ENCODE data around the gene MRPL36. TPM values are rescaled to one million over a fixed set of nuclear protein-coding genes. Genes with fewer than 3 reads are reported as not detected.

Gene MRPL36
- total RNA-seq, 1 experiment from 2014 or later, result 79.9 TPM

- no peak overlapping the region for H3K4me3 ChIP-seq (ENCODE audit: low read depth in 2 of 2, low read length in 2 of 2)
- POLR2A ChIA-PET, result no interaction called here
- DNase-seq (ENCODE audit: low read depth, low spot score), result no peak
- H3K9me3 ChIP-seq (ENCODE audit: control insufficient read depth, insufficient read depth, low read depth, low read length), result no peaks in the 10 kb centered on the region
- no peak overlapping the region for H3K27ac ChIP-seq (ENCODE audit: low read length)
- in situ Hi-C loops (cut with HindIII; ENCODE audit: low pct_unique_long_range_greater_than_20kb, low sequenced_read_pairs) (no loop called here), intact Hi-C loops (cut with micrococcal nuclease; ENCODE audit: unreplicated experiment) (no loop called here)
- TF ChIP-seq TCF7L2 (IDR thresholded peaks at IDR 0.05; ENCODE audit: low read depth, low read length) (no peak), CTCF (IDR thresholded peaks at IDR 0.05) (no peak), SIN3A (IDR thresholded peaks at IDR 0.05; ENCODE audit: borderline replicate concordance, insufficient read depth, low read depth, low read length) (no peak), REST (IDR thresholded peaks at IDR 0.05; ENCODE audit: insufficient read depth in 1 of 2, low read depth in 2 of 2, low read length in 1 of 2) (no peak), POLR2AphosphoS5 (IDR thresholded peaks at IDR 0.05; ENCODE audit: low read depth, low read length) (no peak)
- CTCF ChIA-PET, result no interaction called here
- H3K36me3 ChIP-seq (ENCODE audit: control insufficient read depth, insufficient read depth, low read length), result no peaks in the 10 kb centered on the region
- no peaks in the 10 kb centered on the region for H3K27me3 ChIP-seq (ENCODE audit: control insufficient read depth, insufficient read depth, low read length)
- no TSS peak for BruUV-seq (replicated peaks)
- no peak for ATAC-seq
- H3K4me1 ChIP-seq (ENCODE audit: control insufficient read depth, insufficient read depth, low read length), result no peaks in the 10 kb centered on the region
Measured at GRCh38 chr5:1761453-1761755, 38.2 kb downstream of the MRPL36 start.

GRCh38 chr5:1760656-1761452 is 38.8 kb downstream of the MRPL36 start:
- BruUV-seq (replicated peaks), result no TSS peak

More at GRCh38 chr5:1760656-1761452, 38.8 kb downstream of the MRPL36 start:
- intact Hi-C loops (cut with micrococcal nuclease; ENCODE audit: unreplicated experiment), result no loop called here
- TF ChIP-seq REST (IDR thresholded peaks at IDR 0.05; ENCODE audit: insufficient read depth in 1 of 2, low read depth in 2 of 2, low read length in 1 of 2) (no peak), TCF7L2 (IDR thresholded peaks at IDR 0.05; ENCODE audit: low read depth, low read length) (no peak), CTCF (IDR thresholded peaks at IDR 0.05) (no peak), POLR2AphosphoS5 (IDR thresholded peaks at IDR 0.05; ENCODE audit: low read depth, low read length) (no peak), SIN3A (IDR thresholded peaks at IDR 0.05; ENCODE audit: borderline replicate concordance, insufficient read depth, low read depth, low read length) (no peak)
- ATAC-seq, result no peak
- H3K9me3 ChIP-seq (ENCODE audit: control insufficient read depth, insufficient read depth, low read depth, low read length), result no peaks in the 10 kb centered on the region
- DNase-seq (ENCODE audit: low read depth, low spot score), result no peak
- H3K4me3 ChIP-seq (ENCODE audit: low read depth in 2 of 2, low read length in 2 of 2), result no peak overlapping the region
- ChIA-PET CTCF (no interaction called here), POLR2A (no interaction called here)
- in situ Hi-C loops (cut with HindIII; ENCODE audit: low pct_unique_long_range_greater_than_20kb, low sequenced_read_pairs), result no loop called here
- no peak overlapping the region for H3K27ac ChIP-seq (ENCODE audit: low read length)
- no peaks in the 10 kb centered on the region for H3K36me3 ChIP-seq (ENCODE audit: control insufficient read depth, insufficient read depth, low read length)
- no peaks in the 10 kb centered on the region for H3K27me3 ChIP-seq (ENCODE audit: control insufficient read depth, insufficient read depth, low read length)
- no peaks in the 10 kb centered on the region for H3K4me1 ChIP-seq (ENCODE audit: control insufficient read depth, insufficient read depth, low read length)
